CD4-positive, alpha-beta memory T cell (primary cell): Measurements from ENCODE around the gene CAB39. TPM values are rescaled to one million over a fixed set of nuclear protein-coding genes. Genes with fewer than 3 reads are reported as not detected.

Source experiments
- CTCF ChIA-PET: fragments of 350-600 bp; sonication (Branson Sonifier 250); formaldehyde crosslinking; loops from one replicate; lab custom pipeline; 2021; ENCODE audit warnings: inconsistent platforms; ENCODE audit not compliant: partially characterized antibody; lab: Charles Lee
- POLR2A ChIA-PET: fragments of 350-600 bp; sonication (Branson Sonifier 250); formaldehyde crosslinking; loops from one replicate; lab custom pipeline; 2021; ENCODE audit not compliant: partially characterized antibody; lab: Charles Lee
- DNase-seq, 5 donors: peaks; one replicate each; pipeline versions ENCODE4 v3.0.0 to v3.0.0-alpha.2; 2020 to 2022; ENCODE audit warnings: mixed read lengths in 1 of 5
- H3K27ac ChIP-seq: one replicate; pipeline ENCODE4 v1.7.0; 2013; ENCODE audit warnings: low read depth, low read length
- H3K27me3 ChIP-seq: 2 replicates; pipeline ENCODE4 v1.7.0; 2013; ENCODE audit warnings: mild to moderate bottlenecking, low read length, moderate library complexity; ENCODE audit not compliant: insufficient read depth
- H3K36me3 ChIP-seq: 2 replicates; pipeline ENCODE4 v1.7.0; 2013; ENCODE audit warnings: mild to moderate bottlenecking, low read length, moderate library complexity; ENCODE audit not compliant: insufficient read depth
- H3K4me1 ChIP-seq: 2 replicates; pipeline ENCODE4 v1.7.0; 2013; ENCODE audit warnings: mild to moderate bottlenecking, low read length, moderate library complexity; ENCODE audit not compliant: insufficient read depth
- H3K4me3 ChIP-seq, 2 donors: one replicate each; pipeline ENCODE4 v1.7.0; 2013; ENCODE audit warnings: low read length in 2 of 2, mild to moderate bottlenecking in 1 of 2
- H3K9me3 ChIP-seq, 2 donors: one replicate each; pipeline ENCODE4 v1.7.0; 2013; ENCODE audit warnings: low read length in 2 of 2, control low read depth in 1 of 2; ENCODE audit not compliant: control insufficient read depth in 1 of 2
- H3K27ac Mint-ChIP-seq, 7 donors: one replicate each; pipeline ENCODE4 v1.8.0; 2020 to 2021; ENCODE audit warnings: mixed read lengths in 7 of 7, mild to moderate bottlenecking in 6 of 7, inconsistent platforms in 3 of 7, moderate library complexity in 3 of 7
- H3K27me3 Mint-ChIP-seq, 2 donors: one replicate each; pipeline ENCODE4 v1.8.0; 2020 to 2021; ENCODE audit warnings: mixed read lengths in 2 of 2
- H3K36me3 Mint-ChIP-seq, 2 donors: one replicate each; pipeline ENCODE4 v1.8.0; 2020 to 2021; ENCODE audit warnings: mixed read lengths in 2 of 2, inconsistent platforms in 1 of 2, mild to moderate bottlenecking in 1 of 2
- H3K4me1 Mint-ChIP-seq, 4 donors: one replicate each; pipeline ENCODE4 v1.8.0; 2020 to 2021; ENCODE audit warnings: mixed read lengths in 4 of 4, mild to moderate bottlenecking in 1 of 4
- H3K4me3 Mint-ChIP-seq, 8 donors: one replicate each; pipeline ENCODE4 v1.8.0; 2020 to 2021; ENCODE audit warnings: mixed read lengths in 8 of 8, mild to moderate bottlenecking in 7 of 8, moderate library complexity in 6 of 8, inconsistent platforms in 3 of 8
- H3K9me3 Mint-ChIP-seq, 8 donors: one replicate each; pipeline ENCODE4 v1.8.0; 2020 to 2021; ENCODE audit warnings: mixed read lengths in 8 of 8, mild to moderate bottlenecking in 5 of 8, inconsistent platforms in 3 of 8, moderate library complexity in 1 of 8
- intact Hi-C: fragments of 100-400 bp; cut with micrococcal nuclease; formaldehyde crosslinking; loops from one replicate; pipeline ENCODE4 v1.15.1; 2023
- polyA plus RNA-seq, 2 donors: library from polyadenylated mRNA; unstranded; fragments of 300-500 nt; fragmentation: Illumina TruSeq; gene quantifications; one replicate each; pipeline ENCODE4 v1.2.3, GENCODE V29; 2021
- total RNA-seq, 2 experiments: library from RNA; stranded (reverse); gene quantifications; one replicate each; pipeline ENCODE4 v1.2.3, GENCODE V29; 2021

CAB39 gene
- total and polyA plus RNA-seq, 4 experiments from 2014 or later = 80.8 to 115 (median 100) TPM

GRCh38 chr2:230788554-230789175, 76.0 kb downstream of the CAB39 start:
- peaks cover 75 to 76% of the 10 kb centered on the region in 2 donors for H3K36me3 Mint-ChIP-seq
- peaks cover 0 to 29% (median 13%) of the 10 kb centered on the region in 8 donors for H3K9me3 Mint-ChIP-seq
- intact Hi-C loops = no loop called here
- peaks cover 0 to 7% of the 10 kb centered on the region in 2 donors for H3K9me3 ChIP-seq
- ChIA-PET CTCF (interaction anchor here (6.9 kb wide), 1 partner anchor 9 kb away, joined by 36 read pairs; no protein-coding TSS in a partner anchor), POLR2A (interaction anchor here (7.9 to 10.8 kb wide), 2 partner anchors 7 to 75 kb away, joined by 70 to 142 read pairs; partner anchors contain the start of gene CAB39)
- H3K4me3 ChIP-seq = no peak overlapping the region
- no peaks in the 10 kb centered on the region for H3K27me3 ChIP-seq
- no peak overlapping the region for H3K27ac ChIP-seq
- peak overlapping the region in 1 of 8 donors; percentile 6 for H3K4me3 Mint-ChIP-seq
- peaks cover 41 to 73% (median 50%) of the 10 kb centered on the region in 4 donors for H3K4me1 Mint-ChIP-seq
- H3K36me3 ChIP-seq = peaks cover 29% of the 10 kb centered on the region
- DNase-seq = no peak
- H3K27me3 Mint-ChIP-seq = no peaks in the 10 kb centered on the region
- H3K4me1 ChIP-seq = peaks cover 36% of the 10 kb centered on the region
- H3K27ac Mint-ChIP-seq = peak overlapping the region in 5 of 7 donors; percentile 8 to 81 (median 18)

GRCh38 chr2:230790981-230791380, 78.3 kb downstream of the CAB39 start:
- H3K36me3 Mint-ChIP-seq = peaks cover 65 to 75% of the 10 kb centered on the region in 2 donors
- DNase-seq = no peak
- ChIA-PET CTCF (interaction anchor here (0.8 to 6.9 kb wide), 6 partner anchors 7 to 77 kb away, joined by 3 to 42 read pairs (median 5); no protein-coding TSS in a partner anchor), POLR2A (interaction anchor here (7.9 to 10.8 kb wide), 2 partner anchors 9 to 77 kb away, joined by 70 to 142 read pairs; partner anchors contain the start of gene CAB39)
- no peaks in the 10 kb centered on the region for H3K27me3 Mint-ChIP-seq
- H3K4me1 ChIP-seq = peaks cover 44% of the 10 kb centered on the region
- intact Hi-C loops = no loop called here
- no peaks in the 10 kb centered on the region for H3K27me3 ChIP-seq
- H3K4me3 Mint-ChIP-seq = no peak overlapping the region
- peak overlapping the region in 5 of 7 donors; percentile 43 to 91 (median 81) for H3K27ac Mint-ChIP-seq
- peaks cover 0 to 29% (median 13%) of the 10 kb centered on the region in 8 donors for H3K9me3 Mint-ChIP-seq
- peaks cover 0 to 7% of the 10 kb centered on the region in 2 donors for H3K9me3 ChIP-seq
- peaks cover 29% of the 10 kb centered on the region for H3K36me3 ChIP-seq
- H3K4me1 Mint-ChIP-seq = peaks cover 43 to 71% (median 50%) of the 10 kb centered on the region in 4 donors
- no peak overlapping the region for H3K27ac ChIP-seq
- H3K4me3 ChIP-seq = no peak overlapping the region

GRCh38 chr2:230793572-230794359, 81.1 kb downstream of the CAB39 start:
- Mint-ChIP-seq H3K4me1 (peaks cover 41 to 63% (median 46%) of the 10 kb centered on the region in 4 donors), H3K27me3 (no peaks in the 10 kb centered on the region), H3K4me3 (peak overlapping the region; percentile 63 to 82 (median 75)), H3K9me3 (peaks cover 0 to 10% (median 4%) of the 10 kb centered on the region in 8 donors), H3K27ac (peak overlapping the region in 6 of 7 donors; percentile 88 to 96 (median 92)), H3K36me3 (peaks cover 40 to 57% of the 10 kb centered on the region in 2 donors)
- Histone ChIP-seq H3K4me1 (peaks cover 72% of the 10 kb centered on the region), H3K4me3 (no peak overlapping the region), H3K36me3 (peaks cover 33% of the 10 kb centered on the region), H3K27me3 (no peaks in the 10 kb centered on the region), H3K9me3 (peaks cover 0 to under 1% of the 10 kb centered on the region in 2 donors), H3K27ac (peak overlapping the region; percentile 61)
- ChIA-PET POLR2A (interaction anchor here (0.5 to 10.8 kb wide), 15 partner anchors 8 to 575 kb away, joined by 3 to 142 read pairs (median 4); partner anchors contain the start of gene CAB39), CTCF (interaction anchor here (0.6 to 4.6 kb wide), 7 partner anchors 13 to 174 kb away, joined by 3 to 42 read pairs (median 4); partner anchors contain the start of gene CAB39)
- DNase-seq = peak; percentile 65 to 92 (median 71)
- intact Hi-C loops = loop anchor here (1.0 kb wide), 2 partner anchors 12 to 81 kb away; partner anchors contain the start of gene CAB39

- intact Hi-C loops = loop anchor here (1.0 kb wide), 2 partner anchors 13 to 82 kb away; partner anchors contain the start of gene CAB39
- Histone ChIP-seq H3K36me3 (peaks cover 39% of the 10 kb centered on the region), H3K27ac (peak overlapping the region; percentile 61), H3K4me3 (peak overlapping the region in 1 of 2 donors; percentile 27), H3K4me1 (peaks cover 72% of the 10 kb centered on the region), H3K9me3 (no peaks in the 10 kb centered on the region), H3K27me3 (no peaks in the 10 kb centered on the region)
- CTCF ChIA-PET = interaction anchor here (1.4 to 4.6 kb wide), 5 partner anchors 13 to 81 kb away, joined by 3 to 42 read pairs (median 7); partner anchors contain the start of gene CAB39
- no peaks in the 10 kb centered on the region for H3K27me3 Mint-ChIP-seq
- peak overlapping the region in 6 of 7 donors; percentile 88 to 96 (median 92) for H3K27ac Mint-ChIP-seq
- peak in 3 of 5 donors; percentile 12 to 50 (median 26) for DNase-seq
- H3K36me3 Mint-ChIP-seq = peaks cover 38 to 58% of the 10 kb centered on the region in 2 donors
- POLR2A ChIA-PET = interaction anchor here (0.7 to 10.8 kb wide), 15 partner anchors 9 to 576 kb away, joined by 3 to 142 read pairs (median 4); partner anchors contain the start of gene CAB39
- peak overlapping the region; percentile 54 to 82 (median 72) for H3K4me3 Mint-ChIP-seq
- H3K9me3 Mint-ChIP-seq = peaks cover 0 to 3% (median 0%) of the 10 kb centered on the region in 8 donors
- H3K4me1 Mint-ChIP-seq = peaks cover 40 to 56% (median 44%) of the 10 kb centered on the region in 4 donors
Observed at GRCh38 chr2:230794497-230794896, 81.9 kb downstream of the CAB39 start.

- POLR2A ChIA-PET = interaction anchor here (1.4 to 10.8 kb wide), 3 partner anchors 14 to 134 kb away, joined by 5 to 142 read pairs (median 52); partner anchors contain the start of gene CAB39
- Mint-ChIP-seq H3K4me1 (peaks cover 31 to 42% (median 37%) of the 10 kb centered on the region in 4 donors), H3K36me3 (peaks cover 35 to 56% of the 10 kb centered on the region in 2 donors), H3K27me3 (no peaks in the 10 kb centered on the region), H3K9me3 (no peaks in the 10 kb centered on the region), H3K27ac (peak overlapping the region in 3 of 7 donors; percentile 67 to 95 (median 88)), H3K4me3 (no peak overlapping the region)
- Histone ChIP-seq H3K4me3 (no peak overlapping the region), H3K9me3 (no peaks in the 10 kb centered on the region), H3K27ac (peak overlapping the region; percentile 61), H3K27me3 (no peaks in the 10 kb centered on the region), H3K36me3 (peaks cover 41% of the 10 kb centered on the region), H3K4me1 (peaks cover 65% of the 10 kb centered on the region)
- no peak for DNase-seq
- CTCF ChIA-PET = interaction anchor here (1.0 to 4.6 kb wide), 4 partner anchors 16 to 82 kb away, joined by 3 to 45 read pairs (median 21); partner anchors contain the start of gene CAB39
- intact Hi-C loops = loop anchor here (5.0 kb wide), 2 partner anchors 184 to 379 kb away; partner anchors contain the start of gene SP100
Observed at GRCh38 chr2:230795856-230796255, 83.2 kb downstream of the CAB39 start.

GRCh38 chr2:230796280-230796862, 83.7 kb downstream of the CAB39 start:
- Mint-ChIP-seq H3K36me3 (peaks cover 34 to 56% of the 10 kb centered on the region in 2 donors), H3K4me1 (peaks cover 28 to 39% (median 35%) of the 10 kb centered on the region in 4 donors), H3K27me3 (no peaks in the 10 kb centered on the region), H3K9me3 (no peaks in the 10 kb centered on the region), H3K4me3 (no peak overlapping the region), H3K27ac (no peak overlapping the region)
- ChIA-PET POLR2A (interaction anchor here (1.4 to 10.8 kb wide), 3 partner anchors 15 to 135 kb away, joined by 5 to 142 read pairs (median 52); partner anchors contain the start of gene CAB39), CTCF (interaction anchor here (0.9 to 3.9 kb wide), 12 partner anchors 8 to 186 kb away, joined by 3 to 70 read pairs (median 10); no protein-coding TSS in a partner anchor)
- Histone ChIP-seq H3K36me3 (peaks cover 41% of the 10 kb centered on the region), H3K4me3 (no peak overlapping the region), H3K27me3 (no peaks in the 10 kb centered on the region), H3K27ac (no peak overlapping the region), H3K9me3 (no peaks in the 10 kb centered on the region), H3K4me1 (peaks cover 65% of the 10 kb centered on the region)
- DNase-seq = no peak
- intact Hi-C loops = loop anchor here (5.0 kb wide), 2 partner anchors 184 to 379 kb away; partner anchors contain the start of gene SP100
